ENCODE results near the gene PA2G4.
"Not testable (repeated sequence)": the region's sequence is repeated elsewhere in the genome, so short reads cannot be mapped to it uniquely, and the experiment has no call there.

PA2G4 gene

GRCh38 chr12:56098592-56098991 is 5.8 kb upstream of the PA2G4 start:
- in situ Hi-C loops (cut with MboI; ENCODE audit: low sequenced_read_pairs) = no loop called here

- in situ Hi-C loops (cut with MboI; ENCODE audit: low sequenced_read_pairs) = no loop called here
These were observed 4.6 kb upstream of the PA2G4 start for GRCh38 chr12:56099787-56100186.

- in situ Hi-C loops (cut with MboI; ENCODE audit: low sequenced_read_pairs) = no loop called here
These were observed 3.3 kb upstream of the PA2G4 start for GRCh38 chr12:56101045-56101444.

GRCh38 chr12:56102683-56103065 is 1.7 kb upstream of the PA2G4 start:
- in situ Hi-C loops (cut with MboI; ENCODE audit: low sequenced_read_pairs) = no loop called here

- in situ Hi-C loops (cut with MboI; ENCODE audit: low sequenced_read_pairs) = no loop called here
These were observed 1.2 kb upstream of the PA2G4 start for GRCh38 chr12:56103066-56103711.

- in situ Hi-C loops (cut with MboI; ENCODE audit: low sequenced_read_pairs) = no loop called here
These were observed 593 bp upstream of the PA2G4 start for GRCh38 chr12:56103823-56104108.

GRCh38 chr12:56104815-56105608 is 653 bp downstream of the PA2G4 start:
- in situ Hi-C loops (cut with MboI; ENCODE audit: low sequenced_read_pairs) = no loop called here

- in situ Hi-C loops (cut with MboI; ENCODE audit: low sequenced_read_pairs) = no loop called here
These were observed 1.2 kb downstream of the PA2G4 start for GRCh38 chr12:56105609-56105902.

GRCh38 chr12:56107242-56107641 is 2.9 kb downstream of the PA2G4 start:
- in situ Hi-C loops (cut with MboI; ENCODE audit: low sequenced_read_pairs) = no loop called here

- in situ Hi-C loops (cut with MboI; ENCODE audit: low sequenced_read_pairs) = no loop called here
These were observed 6.2 kb downstream of the PA2G4 start for GRCh38 chr12:56110571-56110970.

GRCh38 chr12:56114084-56114483 is 9.7 kb downstream of the PA2G4 start:
- in situ Hi-C loops (cut with MboI; ENCODE audit: low sequenced_read_pairs) = no loop called here

GRCh38 chr12:56115329-56115728 is 11.0 kb downstream of the PA2G4 start:
- in situ Hi-C loops (cut with MboI; ENCODE audit: low sequenced_read_pairs) = no loop called here

GRCh38 chr12:56116267-56117081 is 12.1 kb downstream of the PA2G4 start, which contains the start of gene RPL41:
Gene RPL41 (plus strand): TSS chr12:56116633.
- in situ Hi-C loops (cut with MboI; ENCODE audit: low sequenced_read_pairs) = no loop called here

- in situ Hi-C loops (cut with MboI; ENCODE audit: low sequenced_read_pairs) = not testable (repeated sequence)
These were observed 12.8 kb downstream of the PA2G4 start for GRCh38 chr12:56117082-56117706.

GRCh38 chr12:56117778-56118687 is 13.7 kb downstream of the PA2G4 start, which contains the start of gene ZC3H10:
Gene ZC3H10 (plus strand): TSS chr12:56118266. CDS start chr12:56120563, 2,297 bp downstream.
- in situ Hi-C loops (cut with MboI; ENCODE audit: low sequenced_read_pairs) = no loop called here

GRCh38 chr12:56118688-56119357 is 14.5 kb downstream of the PA2G4 start:
- in situ Hi-C loops (cut with MboI; ENCODE audit: low sequenced_read_pairs) = no loop called here

- in situ Hi-C loops (cut with MboI; ENCODE audit: low sequenced_read_pairs) = no loop called here
These were observed 15.0 kb downstream of the PA2G4 start for GRCh38 chr12:56119361-56119796.

- in situ Hi-C loops (cut with MboI; ENCODE audit: low sequenced_read_pairs) = loop anchor here (10.0 kb wide), 1 partner anchor 344 kb away; the partner anchor contains the start of gene SPRYD4
These were observed 15.9 kb downstream of the PA2G4 start for GRCh38 chr12:56120158-56120846.
